HG03571 (cell line): ENCODE data around the gene GRIK2.
"Not testable (repeated sequence)": the region's sequence is repeated elsewhere in the genome, so short reads cannot be mapped to it uniquely, and the experiment has no call there.

Experiments
- ATAC-seq: cut with Tn5 transposase; IDR thresholded peaks from one replicate; pipeline ENCODE4 v1.9.1; 2021; ENCODE audit not compliant: unreplicated experiment

Gene GRIK2

GRCh38 chr6:101980924-101981323 is 587.4 kb downstream of the GRIK2 start:
- no peak for ATAC-seq

- ATAC-seq: no peak
Measured at GRCh38 chr6:101986476-101986875, 593.0 kb downstream of the GRIK2 start.

- ATAC-seq: no peak
Measured at GRCh38 chr6:101992286-101992685, 598.8 kb downstream of the GRIK2 start.

GRCh38 chr6:101994521-101994920 is 601.0 kb downstream of the GRIK2 start:
- ATAC-seq: no peak

- no peak for ATAC-seq
Measured at GRCh38 chr6:102015431-102015830, 621.9 kb downstream of the GRIK2 start.

- no peak for ATAC-seq
Measured at GRCh38 chr6:102022281-102022680, 628.8 kb downstream of the GRIK2 start.

- no peak for ATAC-seq
Measured at GRCh38 chr6:102022803-102023202, 629.3 kb downstream of the GRIK2 start.

- no peak for ATAC-seq
Measured at GRCh38 chr6:102023977-102024657, 630.6 kb downstream of the GRIK2 start.

- no peak for ATAC-seq
Measured at GRCh38 chr6:102026649-102027048, 633.1 kb downstream of the GRIK2 start.

GRCh38 chr6:102028176-102028575 is 634.7 kb downstream of the GRIK2 start:
- ATAC-seq: no peak

GRCh38 chr6:102038964-102039363 is 645.5 kb downstream of the GRIK2 start:
- ATAC-seq: no peak

GRCh38 chr6:102039441-102039840 is 645.9 kb downstream of the GRIK2 start:
- no peak for ATAC-seq

- ATAC-seq: no peak
Measured at GRCh38 chr6:102051001-102051400, 657.5 kb downstream of the GRIK2 start.

- ATAC-seq: no peak
Measured at GRCh38 chr6:102051720-102052119, 658.2 kb downstream of the GRIK2 start.

- ATAC-seq: no peak
Measured at GRCh38 chr6:102064142-102064541, 670.6 kb downstream of the GRIK2 start.

GRCh38 chr6:102066301-102066700 is 672.8 kb downstream of the GRIK2 start:
- no peak for ATAC-seq

GRCh38 chr6:102068349-102068929 is 674.9 kb downstream of the GRIK2 start:
- no peak for ATAC-seq

GRCh38 chr6:102075539-102075938 is 682.0 kb downstream of the GRIK2 start:
- ATAC-seq: no peak

- ATAC-seq: no peak
Measured at GRCh38 chr6:102085257-102085656, 691.7 kb downstream of the GRIK2 start.

GRCh38 chr6:102088160-102088559 is 694.7 kb downstream of the GRIK2 start:
- ATAC-seq: not testable (repeated sequence)

- no peak for ATAC-seq
Measured at GRCh38 chr6:102114402-102114801, 720.9 kb downstream of the GRIK2 start.

- no peak for ATAC-seq
Measured at GRCh38 chr6:102115911-102116310, 722.4 kb downstream of the GRIK2 start.

- no peak for ATAC-seq
Measured at GRCh38 chr6:102118034-102118433, 724.5 kb downstream of the GRIK2 start.
